IMR-90 (cell line): Measurements from ENCODE around the gene CUTC.

ENCODE experiments used
- FOS ChIP-seq: fragments of 150-350 bp; IDR thresholded peaks from 2 replicates; pipeline ENCODE4 v1.6.1; 2016; ENCODE audit warnings: low read depth, low read length
- POLR2A ChIP-seq: IDR thresholded peaks from 2 replicates; pipeline ENCODE4 v1.6.1; 2012; ENCODE audit warnings: mild to moderate bottlenecking, low read depth, low read length
- TF ChIP-seq, protein P1 (sequence below): conservative IDR thresholded peaks from 2 replicates; pipeline ENCODE4 v1.5.1; 2012; ENCODE audit warnings: mild to moderate bottlenecking, low read depth, low read length, improper control_type of control experiment

DNA sequence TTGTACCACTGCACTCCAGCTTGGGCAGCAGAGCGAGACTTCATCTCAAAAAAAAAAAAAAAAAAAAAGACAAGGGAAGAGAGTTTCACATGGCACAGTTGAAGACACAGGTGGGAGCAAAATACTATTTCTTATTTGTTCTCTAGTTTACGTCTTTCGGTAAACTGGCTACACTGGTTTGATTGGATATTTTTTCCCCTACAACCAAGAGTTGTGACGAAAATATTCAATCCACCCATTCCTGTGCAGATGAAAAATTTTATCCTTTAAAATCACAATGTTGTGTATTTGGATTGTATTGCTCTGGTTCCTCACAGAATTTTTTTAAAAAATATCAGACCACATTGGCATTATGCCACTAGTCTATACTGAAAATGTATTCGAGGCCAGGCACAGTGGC, 35.9 kb downstream of the CUTC start:
- TF ChIP-seq FOS = no peak
- TF ChIP-seq, protein P1, sequence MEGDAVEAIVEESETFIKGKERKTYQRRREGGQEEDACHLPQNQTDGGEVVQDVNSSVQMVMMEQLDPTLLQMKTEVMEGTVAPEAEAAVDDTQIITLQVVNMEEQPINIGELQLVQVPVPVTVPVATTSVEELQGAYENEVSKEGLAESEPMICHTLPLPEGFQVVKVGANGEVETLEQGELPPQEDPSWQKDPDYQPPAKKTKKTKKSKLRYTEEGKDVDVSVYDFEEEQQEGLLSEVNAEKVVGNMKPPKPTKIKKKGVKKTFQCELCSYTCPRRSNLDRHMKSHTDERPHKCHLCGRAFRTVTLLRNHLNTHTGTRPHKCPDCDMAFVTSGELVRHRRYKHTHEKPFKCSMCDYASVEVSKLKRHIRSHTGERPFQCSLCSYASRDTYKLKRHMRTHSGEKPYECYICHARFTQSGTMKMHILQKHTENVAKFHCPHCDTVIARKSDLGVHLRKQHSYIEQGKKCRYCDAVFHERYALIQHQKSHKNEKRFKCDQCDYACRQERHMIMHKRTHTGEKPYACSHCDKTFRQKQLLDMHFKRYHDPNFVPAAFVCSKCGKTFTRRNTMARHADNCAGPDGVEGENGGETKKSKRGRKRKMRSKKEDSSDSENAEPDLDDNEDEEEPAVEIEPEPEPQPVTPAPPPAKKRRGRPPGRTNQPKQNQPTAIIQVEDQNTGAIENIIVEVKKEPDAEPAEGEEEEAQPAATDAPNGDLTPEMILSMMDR = no peak
- TF ChIP-seq POLR2A = no peak
